SK-N-SH treated with all-trans-retinoic acid at 6 μM for 48 hours (cell line): ENCODE data around the gene RGS13.

Experiments used
- CREB5 ChIP-seq: fragments of 250-450 bp; sonication (Bioruptor Pico); IDR thresholded peaks from 2 replicates; pipeline ENCODE4 v1.5.1; 2020; ENCODE audit warnings: low read depth, mild to moderate bottlenecking, moderate library complexity
- CSRNP3 ChIP-seq: fragments of 250-450 bp; sonication (Bioruptor Pico); IDR thresholded peaks from 2 replicates; pipeline ENCODE4 v1.5.1; 2021; ENCODE audit warnings: mild to moderate bottlenecking, moderate library complexity
- PPARA ChIP-seq: fragments of 250-450 bp; sonication (Bioruptor Pico); IDR thresholded peaks from 2 replicates; pipeline ENCODE4 v1.5.0; 2020; ENCODE audit warnings: mild to moderate bottlenecking, borderline replicate concordance
- ZFP3 ChIP-seq: fragments of 250-450 bp; sonication (Bioruptor Pico); IDR thresholded peaks from 2 replicates; pipeline ENCODE4 v1.5.0; 2020; ENCODE audit warnings: mild to moderate bottlenecking, moderate library complexity

DNA sequence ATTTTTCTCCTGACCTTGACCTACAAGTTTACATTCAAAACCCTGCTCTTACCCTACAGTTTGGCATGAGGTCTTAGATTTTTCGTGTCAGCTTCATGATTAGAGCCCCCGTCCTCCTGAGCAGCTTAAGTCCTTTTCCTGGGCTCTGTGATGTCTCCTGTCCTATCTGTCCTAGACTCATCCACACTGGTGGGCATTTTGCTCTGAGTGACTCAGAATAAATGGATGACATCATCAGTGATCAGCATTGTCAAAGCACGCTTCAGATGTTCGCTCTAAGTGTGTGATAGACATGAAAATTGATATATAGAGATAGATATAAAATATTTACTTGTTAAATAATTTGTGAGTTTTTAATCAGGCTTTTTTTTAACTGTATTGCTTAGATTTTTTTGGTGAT lies 21.8 kb downstream of the RGS13 start:
- no peak for TF ChIP-seq CREB5 (CRISPR knock-in tag)
- TF ChIP-seq CSRNP3 (CRISPR knock-in tag) = no peak
- no peak for TF ChIP-seq PPARA
- no peak for TF ChIP-seq ZFP3 (CRISPR knock-in tag)
